ENCODE data around the gene EVI5. TPM values are rescaled to one million over a fixed set of nuclear protein-coding genes. Genes with fewer than 3 reads are reported as not detected.
"Not testable (repeated sequence)": the region's sequence is repeated elsewhere in the genome, so short reads cannot be mapped to it uniquely, and the experiment has no call there.

Gene EVI5
- total RNA-seq, 1 experiment from 2014 or later, result 18.9 TPM

GRCh38 chr1:92577261-92577895, 207.5 kb downstream of the EVI5 start:
- DNase-seq (ENCODE audit: low read depth), result peak; percentile 25

GRCh38 chr1:92575123-92575522, 209.8 kb downstream of the EVI5 start:
- DNase-seq (ENCODE audit: low read depth), result no peak

- no peak for DNase-seq (ENCODE audit: low read depth)
Observed at GRCh38 chr1:92572520-92572919, 212.4 kb downstream of the EVI5 start.

- DNase-seq (ENCODE audit: low read depth), result no peak
Observed at GRCh38 chr1:92571578-92571977, 213.3 kb downstream of the EVI5 start.

DNA sequence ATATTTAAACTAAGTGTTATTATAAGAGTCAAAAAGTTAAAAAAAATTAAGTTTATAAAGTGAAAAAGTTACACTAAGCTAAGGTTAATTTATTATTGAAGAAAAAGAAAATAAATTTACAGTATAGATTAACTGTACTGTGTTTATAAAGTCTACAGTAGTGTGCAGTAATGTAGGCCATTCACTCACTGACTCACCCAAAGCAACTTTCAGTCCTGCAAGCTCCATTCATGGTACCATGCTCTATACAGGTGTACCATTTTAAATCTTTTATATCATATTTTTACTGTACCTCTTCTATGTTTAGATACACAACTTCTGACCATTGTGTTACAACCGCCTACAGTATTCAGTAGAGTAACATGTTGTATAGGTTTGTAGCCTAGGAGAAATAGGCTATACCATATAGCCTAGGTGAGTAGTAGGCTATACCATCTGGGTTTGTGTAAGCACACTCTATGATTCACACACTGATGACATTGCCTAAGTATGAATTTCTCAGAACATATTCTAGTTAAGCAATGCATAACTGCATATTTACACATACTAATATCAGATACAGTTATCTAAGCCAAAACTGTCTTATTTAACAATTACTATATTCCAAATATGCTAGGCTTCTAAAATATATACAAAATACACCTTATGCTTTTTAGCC, 217.6 kb downstream of the EVI5 start:
- DNase-seq (ENCODE audit: low read depth), result no peak

GRCh38 chr1:92563457-92564216, 221.3 kb downstream of the EVI5 start:
- no peak for DNase-seq (ENCODE audit: low read depth)

DNA sequence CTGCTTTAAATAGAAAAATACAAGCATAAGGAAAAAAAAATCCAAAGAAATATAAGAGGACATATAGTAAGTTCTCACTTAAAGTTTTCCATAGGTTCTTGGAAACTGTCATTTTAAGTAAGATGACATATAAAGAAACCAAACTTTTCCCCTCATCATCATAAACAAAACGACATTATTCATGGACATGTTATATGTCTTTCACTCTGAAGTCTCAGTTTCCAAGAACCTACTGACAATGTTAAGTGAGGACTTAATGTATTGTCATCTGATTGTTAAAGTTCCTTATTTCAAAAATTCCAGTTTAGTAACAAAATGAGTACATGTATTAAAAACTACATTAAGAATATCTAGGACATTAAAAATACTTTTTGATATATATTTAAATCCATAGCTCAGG, 228.6 kb downstream of the EVI5 start:
- no peak for DNase-seq (ENCODE audit: low read depth)

DNA sequence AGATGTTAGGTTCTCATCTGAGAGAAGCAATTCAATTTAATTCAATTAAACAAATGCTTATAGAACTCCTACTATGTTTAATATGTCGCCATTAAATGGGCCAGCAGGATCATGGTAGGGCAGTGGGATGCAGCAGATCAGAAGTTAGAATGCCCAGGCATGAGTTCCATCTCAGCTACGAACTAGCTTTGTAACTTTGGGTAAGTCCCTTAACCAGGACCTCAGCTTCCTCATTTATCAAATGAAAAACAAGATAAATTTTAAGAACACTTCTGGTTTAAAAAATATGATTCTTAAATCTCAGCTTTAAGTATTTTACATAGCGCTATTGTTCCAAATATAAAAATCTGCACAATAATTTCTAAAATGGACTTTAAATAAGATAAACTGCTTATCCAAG, 230.7 kb downstream of the EVI5 start:
- DNase-seq (ENCODE audit: low read depth), result no peak

DNA sequence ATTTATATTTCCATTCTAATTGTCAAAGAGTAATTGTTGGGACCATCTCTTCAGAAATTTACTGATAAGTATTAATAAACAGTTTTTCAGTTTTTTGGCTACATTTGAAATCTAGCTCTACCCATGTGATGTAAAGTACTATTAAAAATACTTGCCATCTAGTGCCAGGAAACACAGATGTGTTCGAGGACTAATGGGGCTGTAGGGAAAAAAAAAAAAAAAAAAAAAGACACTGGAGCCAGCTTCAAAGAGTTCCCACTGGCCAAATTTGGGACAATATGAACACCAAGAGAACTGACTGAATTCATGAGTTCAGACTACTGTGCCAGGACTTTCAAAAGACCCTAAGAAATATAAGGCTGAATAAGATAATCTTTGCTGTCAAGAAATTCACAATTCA, 233.0 kb downstream of the EVI5 start:
- no peak for DNase-seq (ENCODE audit: low read depth)

- no peak for DNase-seq (ENCODE audit: low read depth)
Observed at GRCh38 chr1:92544756-92545165, 240.1 kb downstream of the EVI5 start.

GRCh38 chr1:92543131-92544055, 241.5 kb downstream of the EVI5 start:
- no peak for DNase-seq (ENCODE audit: low read depth)

- peak; percentile 19 for DNase-seq (ENCODE audit: low read depth)
Observed at GRCh38 chr1:92538413-92539061, 246.4 kb downstream of the EVI5 start.

DNA sequence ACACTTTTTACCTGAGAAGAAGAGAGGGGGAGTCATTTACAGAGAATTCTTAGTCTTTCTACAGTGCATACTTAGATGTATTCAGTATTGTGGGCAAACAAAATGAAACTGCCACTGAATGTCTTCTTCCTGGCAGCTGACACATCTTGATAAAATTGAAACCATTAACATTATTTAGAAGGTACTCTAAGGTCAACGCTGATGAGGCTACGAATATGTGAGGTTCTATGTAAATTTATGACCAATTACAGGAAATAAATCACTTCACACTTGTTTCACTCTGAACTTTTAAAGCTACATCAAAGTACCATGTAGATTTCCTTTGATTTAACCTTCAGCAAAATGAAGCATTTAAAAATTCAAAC, 246.9 kb downstream of the EVI5 start:
- DNase-seq (ENCODE audit: low read depth), result peak; percentile 15

DNA sequence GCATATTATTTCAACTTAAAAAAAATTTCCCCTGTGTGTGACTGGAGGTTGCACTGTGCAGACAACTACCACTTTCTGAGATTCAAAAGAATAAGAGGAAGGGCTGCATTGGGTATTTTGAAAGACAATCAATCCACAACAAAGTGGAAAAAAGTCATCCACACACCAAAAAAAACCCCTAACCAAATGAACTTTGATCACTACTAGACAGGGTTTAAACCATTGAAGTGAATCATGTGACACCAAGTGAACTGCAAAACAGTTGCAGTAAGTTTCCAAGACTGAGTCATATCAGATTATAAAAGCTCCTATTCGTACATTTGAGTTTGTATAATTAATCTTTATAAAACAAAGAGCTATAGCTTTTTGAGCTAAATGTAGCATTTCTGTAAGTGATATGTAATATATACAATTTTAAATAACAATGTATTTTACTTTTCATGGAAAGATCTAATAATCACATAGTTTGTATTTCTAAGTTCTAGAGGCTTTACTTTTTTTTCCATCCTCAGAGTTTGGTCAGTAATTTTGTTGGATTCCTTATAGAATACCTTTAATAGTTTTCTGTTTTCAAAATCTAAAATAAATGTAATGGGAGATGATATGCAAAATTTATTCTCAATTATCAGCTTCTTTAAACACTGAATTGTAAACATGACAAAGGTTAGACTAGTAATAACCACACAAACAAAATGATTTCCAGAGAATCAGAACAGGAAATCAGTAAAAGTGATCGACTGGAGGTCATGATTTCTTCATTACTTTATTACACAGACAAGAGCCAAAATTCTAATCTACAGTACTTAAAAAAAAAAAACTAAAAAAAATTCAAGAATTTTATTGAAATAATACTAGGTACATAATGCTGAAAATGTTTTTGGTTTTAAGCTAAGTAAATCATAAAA, 247.7 kb downstream of the EVI5 start:
- peak; percentile 35 for DNase-seq (ENCODE audit: low read depth)

DNA sequence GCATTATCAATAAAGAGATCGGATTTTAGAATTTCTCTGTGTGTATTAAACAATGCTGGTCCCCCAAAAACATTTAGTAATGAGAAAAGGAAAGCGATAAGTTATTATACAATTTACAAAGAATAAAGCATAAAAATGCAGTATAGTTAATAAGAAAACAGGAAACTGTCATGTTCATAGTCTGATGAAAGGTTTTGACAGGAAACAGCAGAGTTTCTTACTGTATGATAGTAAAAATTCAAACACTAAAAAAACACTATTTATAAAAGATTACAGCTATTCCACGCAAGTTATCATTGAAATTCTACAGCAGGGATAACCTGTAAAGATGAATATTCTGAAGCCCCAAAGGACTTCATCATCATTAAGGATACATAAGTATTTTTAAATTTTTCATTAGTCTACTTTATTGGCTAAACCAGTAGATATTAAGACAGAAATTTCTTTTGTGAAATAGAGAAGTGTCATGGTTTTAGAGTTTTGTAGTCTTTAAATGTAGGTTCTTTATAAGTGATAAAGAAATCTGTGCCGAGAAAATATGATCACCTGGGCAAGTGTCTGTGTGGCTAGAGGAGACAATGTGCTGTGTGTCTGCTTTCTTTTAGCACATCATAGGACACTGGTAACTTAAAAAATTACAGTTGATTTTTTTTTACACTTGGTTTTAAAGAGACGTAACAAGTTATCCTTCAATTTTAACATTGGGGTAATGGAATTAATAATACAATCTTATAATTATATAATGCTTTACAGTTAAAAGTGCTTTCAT, 248.5 kb downstream of the EVI5 start:
- DNase-seq (ENCODE audit: low read depth), result no peak

DNA sequence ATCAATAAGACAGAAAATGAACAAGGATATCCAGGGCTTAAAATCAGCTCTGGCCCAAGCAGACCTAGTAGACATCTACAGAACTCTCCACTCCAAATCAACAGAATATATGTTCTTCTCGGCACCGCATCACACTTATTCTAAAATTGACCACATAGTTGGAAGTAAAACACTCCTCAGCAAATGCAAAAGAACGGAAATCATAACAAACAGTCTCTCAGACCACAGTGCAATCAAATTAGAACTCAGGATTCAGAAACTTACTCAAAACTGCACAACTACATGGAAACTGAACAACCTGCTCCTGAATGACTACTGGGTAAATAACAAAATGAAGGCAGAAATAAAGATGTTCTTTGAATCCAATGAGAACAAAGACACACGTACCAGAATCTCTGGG, 252.5 kb downstream of the EVI5 start:
- DNase-seq (ENCODE audit: low read depth), result not testable (repeated sequence)

GRCh38 chr1:92531939-92532338, 253.0 kb downstream of the EVI5 start:
- not testable (repeated sequence) for DNase-seq (ENCODE audit: low read depth)

DNA sequence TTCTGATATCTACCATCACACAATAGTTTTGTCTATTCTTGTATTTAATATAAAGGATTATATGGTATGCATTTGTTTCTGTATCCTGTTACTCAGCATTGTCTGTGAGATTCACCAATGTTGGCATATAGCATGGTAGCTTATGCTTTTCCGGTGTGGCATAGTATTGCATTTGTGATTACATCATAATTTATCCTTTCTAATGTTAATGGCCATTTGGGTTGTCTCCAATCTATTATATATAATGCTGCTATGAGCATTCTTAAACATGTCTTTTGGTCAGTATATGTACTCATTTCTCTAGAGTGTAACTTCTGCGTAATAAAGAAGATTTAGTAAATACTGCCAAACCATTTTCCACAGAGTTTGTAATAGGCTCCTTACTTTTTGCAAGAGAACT, 257.2 kb downstream of the EVI5 start:
- no peak for DNase-seq (ENCODE audit: low read depth)

- peak; percentile 16 for DNase-seq (ENCODE audit: low read depth)
Observed at GRCh38 chr1:92524944-92525590, 259.8 kb downstream of the EVI5 start.
